GM23338 (cell line): Measurements from ENCODE around the gene PRKCD. TPM values are rescaled to one million over a fixed set of nuclear protein-coding genes. Genes with fewer than 3 reads are reported as not detected.

ENCODE experiments used
- ATAC-seq: fragments of 200-7000 bp; cut with Tn5 transposase; 3 replicates; pipeline ENCODE4 v1.9.1; 2020
- DNase-seq: peaks from one replicate; pipeline ENCODE4 v3.0.0-alpha.2; 2015; ENCODE audit warnings: low spot score
- H2AFZ ChIP-seq: fragments of 200-600 bp; sonication (generic); 2 replicates; pipeline ENCODE4 v1.8.0; 2016; ENCODE audit warnings: antibody characterized with exemption, mild to moderate bottlenecking, moderate library complexity
- H3F3A ChIP-seq: fragments of 200-600 bp; sonication (generic); replicated peaks from 2 replicates; pipeline ENCODE4 v1.8.0; 2017; ENCODE audit warnings: antibody characterized with exemption, mixed run types, low read depth
- H3K27ac ChIP-seq: fragments of 200-600 bp; sonication (generic); 2 replicates; pipeline ENCODE4 v1.6.1; 2016; ENCODE audit warnings: low read depth
- H3K27me3 ChIP-seq: fragments of 200-600 bp; sonication (generic); 2 replicates; pipeline ENCODE4 v1.8.0; 2016; ENCODE audit warnings: mild to moderate bottlenecking, mixed run types, moderate library complexity; ENCODE audit not compliant: insufficient read depth
- H3K36me3 ChIP-seq: fragments of 200-600 bp; sonication (generic); 2 replicates; pipeline ENCODE4 v1.8.0; 2016; ENCODE audit warnings: mild to moderate bottlenecking; ENCODE audit not compliant: insufficient read depth
- H3K4me1 ChIP-seq: fragments of 200-600 bp; sonication (generic); 2 replicates; pipeline ENCODE4 v1.8.0; 2016; ENCODE audit warnings: mild to moderate bottlenecking, moderate library complexity; ENCODE audit not compliant: insufficient read depth
- H3K4me2 ChIP-seq: fragments of 200-600 bp; sonication (generic); 2 replicates; pipeline ENCODE4 v1.7.1; 2017; ENCODE audit warnings: mixed run types
- H3K4me3 ChIP-seq: fragments of 200-600 bp; sonication (generic); 2 replicates; pipeline ENCODE4 v1.6.1; 2016; ENCODE audit warnings: mixed run types
- H3K79me2 ChIP-seq: fragments of 200-600 bp; sonication (generic); replicated peaks from 2 replicates; pipeline ENCODE4 v1.8.0; 2017; ENCODE audit warnings: mild to moderate bottlenecking; ENCODE audit not compliant: insufficient read depth
- H3K9me2 ChIP-seq: fragments of 200-600 bp; sonication (generic); 2 replicates; pipeline ENCODE4 v1.8.0; 2017; ENCODE audit not compliant: insufficient read depth
- H4K20me1 ChIP-seq: fragments of 200-600 bp; sonication (generic); replicated peaks from 2 replicates; pipeline ENCODE4 v1.8.0; 2017; ENCODE audit warnings: mild to moderate bottlenecking; ENCODE audit not compliant: insufficient read depth
- H3K27ac Mint-ChIP-seq: 2 replicates; pipeline ENCODE4 v1.8.0; 2020; ENCODE audit warnings: inconsistent platforms, mild to moderate bottlenecking, moderate library complexity, mixed read lengths
- H3K27me3 Mint-ChIP-seq: 3 replicates; pipeline ENCODE4 v1.8.0; 2022; ENCODE audit warnings: low read depth, mild to moderate bottlenecking, moderate library complexity, mixed read lengths, inconsistent platforms; ENCODE audit not compliant: insufficient read depth, poor library complexity
- H3K36me3 Mint-ChIP-seq: 3 replicates; pipeline ENCODE4 v1.8.0; 2021; ENCODE audit warnings: low read depth, mild to moderate bottlenecking, inconsistent platforms, moderate library complexity, mixed read lengths
- H3K4me1 Mint-ChIP-seq: 3 replicates; pipeline ENCODE4 v1.8.0; 2020; ENCODE audit warnings: mild to moderate bottlenecking, inconsistent platforms, mixed read lengths
- H3K4me3 Mint-ChIP-seq: 3 replicates; pipeline ENCODE4 v1.8.0; 2021; ENCODE audit warnings: moderate library complexity, mild to moderate bottlenecking, inconsistent platforms, mixed read lengths
- H3K9me3 Mint-ChIP-seq: 3 replicates; pipeline ENCODE4 v1.8.0; 2020; ENCODE audit warnings: moderate library complexity, mild to moderate bottlenecking, inconsistent platforms, mixed read lengths
- CREB1 ChIP-seq: fragments of 250-450 bp; sonication (Bioruptor Pico); IDR thresholded peaks from 2 replicates; pipeline ENCODE4 v1.5.0; 2020; ENCODE audit warnings: low read depth, mild to moderate bottlenecking, moderate library complexity
- JUNB ChIP-seq: IDR thresholded peaks from one replicate; pipeline ENCODE4 v1.6.1; 2016; ENCODE audit warnings: antibody characterized with exemption; ENCODE audit not compliant: unreplicated experiment
- POLR2AphosphoS5 ChIP-seq: IDR thresholded peaks from 2 replicates; pipeline ENCODE4 v1.6.1; 2016; ENCODE audit warnings: antibody characterized with exemption, low read depth
- polyA plus RNA-seq: library from polyadenylated mRNA; unstranded; fragments of >200 nt; fragmentation: Nextera tagmentation; extraction: Ambion mirVana; gene quantifications from 2 replicates; pipeline ENCODE4 v1.2.1, GENCODE V29; 2016
- total RNA-seq: library from RNA; depleted of rRNA; stranded (reverse); fragments of >200 nt; shearing (Covaris generic); gene quantifications from 2 replicates; pipeline ENCODE4 v1.2.3, GENCODE V29; 2014
- TF ChIP-seq, protein P1 (sequence below): IDR thresholded peaks from one replicate; pipeline ENCODE4 v1.6.1; 2018; ENCODE audit warnings: antibody characterized with exemption; ENCODE audit not compliant: unreplicated experiment
- TF ChIP-seq, protein P2 (sequence below): IDR thresholded peaks from 2 replicates; pipeline ENCODE4 v1.6.1; 2016; ENCODE audit warnings: antibody characterized with exemption
- TF ChIP-seq, protein P3 (sequence below): fragments of 250-450 bp; sonication (Bioruptor Pico); IDR thresholded peaks from 2 replicates; pipeline ENCODE4 v1.5.0; 2020; ENCODE audit warnings: mild to moderate bottlenecking, moderate library complexity

PRKCD gene
- total and polyA plus RNA-seq, 2 experiments from 2014 or later: 11.3 to 11.8 TPM

DNA sequence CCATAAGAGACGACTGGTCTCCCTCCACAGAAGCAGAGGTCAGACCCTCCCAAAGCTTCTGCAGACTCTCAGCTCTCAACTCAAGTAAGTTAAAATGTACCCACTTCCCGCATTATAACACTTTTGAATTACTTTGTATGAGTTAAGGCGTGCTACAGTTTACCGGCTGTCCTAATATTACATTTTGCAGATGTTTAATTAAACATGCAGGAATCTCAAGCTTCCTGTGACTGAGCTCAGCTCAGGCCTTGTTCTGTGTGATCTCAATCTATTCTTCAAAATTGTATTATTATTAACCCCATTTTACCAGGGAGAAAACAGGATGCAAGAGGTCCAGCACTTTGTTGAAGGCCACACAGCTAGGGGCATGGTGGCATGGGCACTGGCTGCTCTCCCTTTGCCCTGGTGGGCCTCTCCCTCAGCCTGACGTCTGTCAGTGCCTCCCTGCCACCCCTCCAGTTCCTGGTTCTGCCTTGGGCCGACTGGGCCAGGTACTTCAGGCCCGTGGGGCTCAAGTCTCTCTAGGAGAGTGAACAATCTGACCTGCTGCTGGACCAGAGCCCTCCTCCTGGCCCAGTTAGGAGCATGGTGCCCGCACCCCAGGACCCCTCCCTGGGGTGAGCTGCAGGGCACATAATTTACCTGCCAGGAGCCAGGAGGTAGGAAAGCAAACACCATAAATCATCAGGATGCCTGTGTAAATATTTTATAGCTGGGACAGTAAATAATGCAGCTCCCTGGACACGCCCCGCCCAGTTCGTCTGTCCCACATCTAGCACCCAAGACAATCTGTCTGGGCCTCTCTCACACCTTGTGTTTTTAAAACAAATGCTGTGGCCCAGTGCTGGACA is 15.9 kb upstream of the PRKCD start (continued):
- TF ChIP-seq, protein P1, sequence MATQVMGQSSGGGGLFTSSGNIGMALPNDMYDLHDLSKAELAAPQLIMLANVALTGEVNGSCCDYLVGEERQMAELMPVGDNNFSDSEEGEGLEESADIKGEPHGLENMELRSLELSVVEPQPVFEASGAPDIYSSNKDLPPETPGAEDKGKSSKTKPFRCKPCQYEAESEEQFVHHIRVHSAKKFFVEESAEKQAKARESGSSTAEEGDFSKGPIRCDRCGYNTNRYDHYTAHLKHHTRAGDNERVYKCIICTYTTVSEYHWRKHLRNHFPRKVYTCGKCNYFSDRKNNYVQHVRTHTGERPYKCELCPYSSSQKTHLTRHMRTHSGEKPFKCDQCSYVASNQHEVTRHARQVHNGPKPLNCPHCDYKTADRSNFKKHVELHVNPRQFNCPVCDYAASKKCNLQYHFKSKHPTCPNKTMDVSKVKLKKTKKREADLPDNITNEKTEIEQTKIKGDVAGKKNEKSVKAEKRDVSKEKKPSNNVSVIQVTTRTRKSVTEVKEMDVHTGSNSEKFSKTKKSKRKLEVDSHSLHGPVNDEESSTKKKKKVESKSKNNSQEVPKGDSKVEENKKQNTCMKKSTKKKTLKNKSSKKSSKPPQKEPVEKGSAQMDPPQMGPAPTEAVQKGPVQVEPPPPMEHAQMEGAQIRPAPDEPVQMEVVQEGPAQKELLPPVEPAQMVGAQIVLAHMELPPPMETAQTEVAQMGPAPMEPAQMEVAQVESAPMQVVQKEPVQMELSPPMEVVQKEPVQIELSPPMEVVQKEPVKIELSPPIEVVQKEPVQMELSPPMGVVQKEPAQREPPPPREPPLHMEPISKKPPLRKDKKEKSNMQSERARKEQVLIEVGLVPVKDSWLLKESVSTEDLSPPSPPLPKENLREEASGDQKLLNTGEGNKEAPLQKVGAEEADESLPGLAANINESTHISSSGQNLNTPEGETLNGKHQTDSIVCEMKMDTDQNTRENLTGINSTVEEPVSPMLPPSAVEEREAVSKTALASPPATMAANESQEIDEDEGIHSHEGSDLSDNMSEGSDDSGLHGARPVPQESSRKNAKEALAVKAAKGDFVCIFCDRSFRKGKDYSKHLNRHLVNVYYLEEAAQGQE: no peak

DNA sequence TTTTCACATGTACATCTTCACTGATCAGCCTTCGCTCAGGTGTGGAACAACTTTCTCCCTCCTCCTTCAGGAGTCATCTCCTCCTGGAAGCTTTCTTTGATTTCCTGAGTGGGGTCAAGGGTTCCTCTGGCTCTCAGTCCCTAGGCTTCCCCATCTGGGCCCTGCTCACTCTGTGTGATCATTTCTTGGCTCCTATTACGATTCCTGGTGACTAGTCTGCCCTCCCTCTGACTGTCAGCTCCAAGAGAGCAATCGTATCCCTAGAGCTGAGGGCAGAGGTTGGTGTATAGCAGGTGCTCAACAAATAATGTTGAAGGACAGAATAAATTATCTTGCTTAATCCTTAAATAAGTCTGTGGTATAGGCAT is 15.3 kb upstream of the PRKCD start:
- H3K27me3 ChIP-seq: no peaks in the 10 kb centered on the region
- no peak overlapping the region for H2AFZ ChIP-seq
- no peak overlapping the region for H3K27ac ChIP-seq
- Mint-ChIP-seq H3K9me3 (no peaks in the 10 kb centered on the region), H3K27ac (no peak overlapping the region), H3K36me3 (no peaks in the 10 kb centered on the region), H3K4me1 (peaks cover 9% of the 10 kb centered on the region), H3K27me3 (peaks cover 11% of the 10 kb centered on the region), H3K4me3 (no peak overlapping the region)
- no peaks in the 10 kb centered on the region for H3K79me2 ChIP-seq
- H3K4me2 ChIP-seq: no peak overlapping the region
- DNase-seq (no peak), ATAC-seq (no peak)
- H3K36me3 ChIP-seq: no peaks in the 10 kb centered on the region
- no peaks in the 10 kb centered on the region for H3K4me1 ChIP-seq
- H3F3A ChIP-seq: no peaks in the 10 kb centered on the region
- TF ChIP-seq, protein P2, sequence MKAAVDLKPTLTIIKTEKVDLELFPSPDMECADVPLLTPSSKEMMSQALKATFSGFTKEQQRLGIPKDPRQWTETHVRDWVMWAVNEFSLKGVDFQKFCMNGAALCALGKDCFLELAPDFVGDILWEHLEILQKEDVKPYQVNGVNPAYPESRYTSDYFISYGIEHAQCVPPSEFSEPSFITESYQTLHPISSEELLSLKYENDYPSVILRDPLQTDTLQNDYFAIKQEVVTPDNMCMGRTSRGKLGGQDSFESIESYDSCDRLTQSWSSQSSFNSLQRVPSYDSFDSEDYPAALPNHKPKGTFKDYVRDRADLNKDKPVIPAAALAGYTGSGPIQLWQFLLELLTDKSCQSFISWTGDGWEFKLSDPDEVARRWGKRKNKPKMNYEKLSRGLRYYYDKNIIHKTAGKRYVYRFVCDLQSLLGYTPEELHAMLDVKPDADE: no peak
- TF ChIP-seq POLR2AphosphoS5: no peak
- TF ChIP-seq, protein P3, sequence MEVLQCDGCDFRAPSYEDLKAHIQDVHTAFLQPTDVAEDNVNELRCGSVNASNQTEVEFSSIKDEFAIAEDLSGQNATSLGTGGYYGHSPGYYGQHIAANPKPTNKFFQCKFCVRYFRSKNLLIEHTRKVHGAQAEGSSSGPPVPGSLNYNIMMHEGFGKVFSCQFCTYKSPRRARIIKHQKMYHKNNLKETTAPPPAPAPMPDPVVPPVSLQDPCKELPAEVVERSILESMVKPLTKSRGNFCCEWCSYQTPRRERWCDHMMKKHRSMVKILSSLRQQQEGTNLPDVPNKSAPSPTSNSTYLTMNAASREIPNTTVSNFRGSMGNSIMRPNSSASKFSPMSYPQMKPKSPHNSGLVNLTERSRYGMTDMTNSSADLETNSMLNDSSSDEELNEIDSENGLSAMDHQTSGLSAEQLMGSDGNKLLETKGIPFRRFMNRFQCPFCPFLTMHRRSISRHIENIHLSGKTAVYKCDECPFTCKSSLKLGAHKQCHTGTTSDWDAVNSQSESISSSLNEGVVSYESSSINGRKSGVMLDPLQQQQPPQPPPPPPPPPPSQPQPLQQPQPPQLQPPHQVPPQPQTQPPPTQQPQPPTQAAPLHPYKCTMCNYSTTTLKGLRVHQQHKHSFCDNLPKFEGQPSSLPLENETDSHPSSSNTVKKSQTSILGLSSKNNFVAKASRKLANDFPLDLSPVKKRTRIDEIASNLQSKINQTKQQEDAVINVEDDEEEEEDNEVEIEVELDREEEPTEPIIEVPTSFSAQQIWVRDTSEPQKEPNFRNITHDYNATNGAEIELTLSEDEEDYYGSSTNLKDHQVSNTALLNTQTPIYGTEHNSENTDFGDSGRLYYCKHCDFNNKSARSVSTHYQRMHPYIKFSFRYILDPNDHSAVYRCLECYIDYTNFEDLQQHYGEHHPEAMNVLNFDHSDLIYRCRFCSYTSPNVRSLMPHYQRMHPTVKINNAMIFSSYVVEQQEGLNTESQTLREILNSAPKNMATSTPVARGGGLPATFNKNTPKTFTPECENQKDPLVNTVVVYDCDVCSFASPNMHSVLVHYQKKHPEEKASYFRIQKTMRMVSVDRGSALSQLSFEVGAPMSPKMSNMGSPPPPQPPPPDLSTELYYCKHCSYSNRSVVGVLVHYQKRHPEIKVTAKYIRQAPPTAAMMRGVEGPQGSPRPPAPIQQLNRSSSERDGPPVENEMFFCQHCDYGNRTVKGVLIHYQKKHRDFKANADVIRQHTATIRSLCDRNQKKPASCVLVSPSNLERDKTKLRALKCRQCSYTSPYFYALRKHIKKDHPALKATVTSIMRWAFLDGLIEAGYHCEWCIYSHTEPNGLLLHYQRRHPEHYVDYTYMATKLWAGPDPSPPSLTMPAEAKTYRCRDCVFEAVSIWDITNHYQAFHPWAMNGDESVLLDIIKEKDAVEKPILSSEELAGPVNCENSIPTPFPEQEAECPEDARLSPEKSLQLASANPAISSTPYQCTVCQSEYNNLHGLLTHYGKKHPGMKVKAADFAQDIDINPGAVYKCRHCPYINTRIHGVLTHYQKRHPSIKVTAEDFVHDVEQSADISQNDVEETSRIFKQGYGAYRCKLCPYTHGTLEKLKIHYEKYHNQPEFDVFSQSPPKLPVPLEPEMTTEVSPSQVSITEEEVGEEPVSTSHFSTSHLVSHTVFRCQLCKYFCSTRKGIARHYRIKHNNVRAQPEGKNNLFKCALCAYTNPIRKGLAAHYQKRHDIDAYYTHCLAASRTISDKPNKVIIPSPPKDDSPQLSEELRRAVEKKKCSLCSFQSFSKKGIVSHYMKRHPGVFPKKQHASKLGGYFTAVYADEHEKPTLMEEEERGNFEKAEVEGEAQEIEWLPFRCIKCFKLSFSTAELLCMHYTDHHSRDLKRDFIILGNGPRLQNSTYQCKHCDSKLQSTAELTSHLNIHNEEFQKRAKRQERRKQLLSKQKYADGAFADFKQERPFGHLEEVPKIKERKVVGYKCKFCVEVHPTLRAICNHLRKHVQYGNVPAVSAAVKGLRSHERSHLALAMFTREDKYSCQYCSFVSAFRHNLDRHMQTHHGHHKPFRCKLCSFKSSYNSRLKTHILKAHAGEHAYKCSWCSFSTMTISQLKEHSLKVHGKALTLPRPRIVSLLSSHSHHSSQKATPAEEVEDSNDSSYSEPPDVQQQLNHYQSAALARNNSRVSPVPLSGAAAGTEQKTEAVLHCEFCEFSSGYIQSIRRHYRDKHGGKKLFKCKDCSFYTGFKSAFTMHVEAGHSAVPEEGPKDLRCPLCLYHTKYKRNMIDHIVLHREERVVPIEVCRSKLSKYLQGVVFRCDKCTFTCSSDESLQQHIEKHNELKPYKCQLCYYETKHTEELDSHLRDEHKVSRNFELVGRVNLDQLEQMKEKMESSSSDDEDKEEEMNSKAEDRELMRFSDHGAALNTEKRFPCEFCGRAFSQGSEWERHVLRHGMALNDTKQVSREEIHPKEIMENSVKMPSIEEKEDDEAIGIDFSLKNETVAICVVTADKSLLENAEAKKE (CRISPR knock-in tag): no peak
- no peak for TF ChIP-seq JUNB
- TF ChIP-seq CREB1 (CRISPR knock-in tag): no peak
- no peak overlapping the region for H3K4me3 ChIP-seq
- no peaks in the 10 kb centered on the region for H3K9me2 ChIP-seq
- no peaks in the 10 kb centered on the region for H4K20me1 ChIP-seq
